Dedifferentiated amniotic fluid mesenchymal stem cell (primary cell): ENCODE data around the gene PLSCR4.
"Not testable (repeated sequence)": the region's sequence is repeated elsewhere in the genome, so short reads cannot be mapped to it uniquely, and the experiment has no call there.

Experiments used
- DNase-seq: peaks from one replicate; pipeline ENCODE4 v3.0.0-alpha.2; 2016; ENCODE audit errors: extremely low spot score

The PLSCR4 gene

GRCh38 chr3:146250449-146251382 lies at the start of gene PLSCR4:
TSS of gene PLSCR4 (minus strand) at chr3:146251105. CDS start at chr3:146222071, 29,034 bp downstream.
- peak; percentile 25 for DNase-seq

- not testable (repeated sequence) for DNase-seq
Observed at GRCh38 chr3:146293401-146293800, 42.5 kb upstream of the PLSCR4 start.

GRCh38 chr3:146283781-146284445 lies 33.0 kb upstream of the PLSCR4 start:
- DNase-seq: no peak

- DNase-seq: peak; percentile 32
Observed at GRCh38 chr3:146280864-146281263, 30.0 kb upstream of the PLSCR4 start.

GRCh38 chr3:146279951-146280350 lies 29.0 kb upstream of the PLSCR4 start:
- DNase-seq: no peak

GRCh38 chr3:146279013-146279412 lies 28.1 kb upstream of the PLSCR4 start:
- DNase-seq: no peak

GRCh38 chr3:146277953-146278631 lies 27.2 kb upstream of the PLSCR4 start:
- peak; percentile 84 for DNase-seq

- DNase-seq: no peak
Observed at GRCh38 chr3:146275476-146275875, 24.6 kb upstream of the PLSCR4 start.

GRCh38 chr3:146274833-146275232 lies 23.9 kb upstream of the PLSCR4 start:
- peak; percentile 75 for DNase-seq

GRCh38 chr3:146273721-146274407 lies 23.0 kb upstream of the PLSCR4 start:
- no peak for DNase-seq

GRCh38 chr3:146271180-146271579 lies 20.3 kb upstream of the PLSCR4 start:
- no peak for DNase-seq

- DNase-seq: no peak
Observed at GRCh38 chr3:146269271-146269670, 18.4 kb upstream of the PLSCR4 start.

GRCh38 chr3:146268535-146269219 lies 17.8 kb upstream of the PLSCR4 start:
- DNase-seq: no peak

GRCh38 chr3:146265720-146266119 lies 14.8 kb upstream of the PLSCR4 start:
- no peak for DNase-seq

GRCh38 chr3:146262371-146263110 lies 11.6 kb upstream of the PLSCR4 start:
- DNase-seq: no peak

- no peak for DNase-seq
Observed at GRCh38 chr3:146259880-146260589, 9.1 kb upstream of the PLSCR4 start.

GRCh38 chr3:146256851-146257486 lies 6.1 kb upstream of the PLSCR4 start:
- DNase-seq: no peak

GRCh38 chr3:146252445-146252844 lies 1.5 kb upstream of the PLSCR4 start:
- not testable (repeated sequence) for DNase-seq

- DNase-seq: no peak
Observed at GRCh38 chr3:146249921-146250320, 984 bp downstream of the PLSCR4 start.
